Measurements from ENCODE around the gene HOXA2. TPM values are rescaled to one million over a fixed set of nuclear protein-coding genes. Genes with fewer than 3 reads are reported as not detected.

The HOXA2 gene
- total RNA-seq, 1 donor from 2014 or later: 1.1 TPM

DNA sequence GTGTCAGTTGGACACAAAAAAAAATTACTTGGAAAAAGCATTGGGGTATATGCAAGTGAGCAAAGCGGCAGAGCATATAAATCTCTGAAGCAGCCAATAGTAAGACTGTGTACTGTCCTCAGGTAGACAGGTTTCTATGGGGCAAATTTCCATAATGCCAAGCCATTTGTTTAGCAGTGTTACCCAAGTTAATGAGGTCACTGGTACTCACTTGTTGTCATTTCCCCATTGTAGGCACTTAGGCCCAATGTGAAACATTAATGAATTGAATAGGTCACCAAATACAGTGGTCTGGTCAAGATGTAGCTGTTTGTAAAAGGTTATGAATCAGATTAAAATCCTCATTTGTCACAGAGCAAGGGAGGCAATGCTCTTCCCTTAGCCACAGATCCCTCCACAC is 34.2 kb downstream of the HOXA2 start:
- TF ChIP-seq, protein P1, sequence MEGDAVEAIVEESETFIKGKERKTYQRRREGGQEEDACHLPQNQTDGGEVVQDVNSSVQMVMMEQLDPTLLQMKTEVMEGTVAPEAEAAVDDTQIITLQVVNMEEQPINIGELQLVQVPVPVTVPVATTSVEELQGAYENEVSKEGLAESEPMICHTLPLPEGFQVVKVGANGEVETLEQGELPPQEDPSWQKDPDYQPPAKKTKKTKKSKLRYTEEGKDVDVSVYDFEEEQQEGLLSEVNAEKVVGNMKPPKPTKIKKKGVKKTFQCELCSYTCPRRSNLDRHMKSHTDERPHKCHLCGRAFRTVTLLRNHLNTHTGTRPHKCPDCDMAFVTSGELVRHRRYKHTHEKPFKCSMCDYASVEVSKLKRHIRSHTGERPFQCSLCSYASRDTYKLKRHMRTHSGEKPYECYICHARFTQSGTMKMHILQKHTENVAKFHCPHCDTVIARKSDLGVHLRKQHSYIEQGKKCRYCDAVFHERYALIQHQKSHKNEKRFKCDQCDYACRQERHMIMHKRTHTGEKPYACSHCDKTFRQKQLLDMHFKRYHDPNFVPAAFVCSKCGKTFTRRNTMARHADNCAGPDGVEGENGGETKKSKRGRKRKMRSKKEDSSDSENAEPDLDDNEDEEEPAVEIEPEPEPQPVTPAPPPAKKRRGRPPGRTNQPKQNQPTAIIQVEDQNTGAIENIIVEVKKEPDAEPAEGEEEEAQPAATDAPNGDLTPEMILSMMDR (IDR thresholded peaks at IDR 0.05; ENCODE audit: unreplicated experiment): no peak
- Mint-ChIP-seq H3K27ac (ENCODE audit: unreplicated experiment) (no peak overlapping the region), H3K4me1 (ENCODE audit: unreplicated experiment) (no peaks in the 10 kb centered on the region), H3K9me3 (ENCODE audit: unreplicated experiment) (no peaks in the 10 kb centered on the region), H3K36me3 (ENCODE audit: low read depth, unreplicated experiment) (no peaks in the 10 kb centered on the region), H3K27me3 (ENCODE audit: unreplicated experiment) (no peaks in the 10 kb centered on the region), H3K4me3 (ENCODE audit: unreplicated experiment) (no peak overlapping the region)
- no peak for DNase-seq (ENCODE audit: low spot score)

DNA sequence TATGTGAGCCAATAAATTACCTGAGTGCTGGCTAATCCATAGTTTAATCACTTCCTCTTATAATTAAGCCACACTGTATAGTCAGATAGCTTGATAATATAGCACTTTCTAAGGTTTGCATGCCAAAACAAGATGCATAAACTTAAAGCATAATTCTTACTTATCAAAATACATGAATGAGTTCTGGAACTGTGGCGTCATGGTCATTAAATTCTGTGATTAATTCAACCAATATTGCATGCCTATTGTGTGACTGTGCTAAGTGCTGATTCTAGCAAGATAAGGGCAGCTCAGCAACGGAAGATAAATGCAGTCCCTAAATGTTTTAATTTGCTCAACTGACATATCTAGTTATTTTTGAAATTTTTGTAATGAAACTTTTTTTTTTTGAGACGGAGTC is 36.3 kb downstream of the HOXA2 start:
- DNase-seq (ENCODE audit: low spot score): no peak
- no peak overlapping the region for H3K4me3 Mint-ChIP-seq (ENCODE audit: unreplicated experiment)
- H3K27ac Mint-ChIP-seq (ENCODE audit: unreplicated experiment): no peak overlapping the region
- H3K9me3 Mint-ChIP-seq (ENCODE audit: unreplicated experiment): no peaks in the 10 kb centered on the region
- TF ChIP-seq, protein P1 (IDR thresholded peaks at IDR 0.05; ENCODE audit: unreplicated experiment): no peak
- H3K4me1 Mint-ChIP-seq (ENCODE audit: unreplicated experiment): no peaks in the 10 kb centered on the region
- no peaks in the 10 kb centered on the region for H3K27me3 Mint-ChIP-seq (ENCODE audit: unreplicated experiment)
- H3K36me3 Mint-ChIP-seq (ENCODE audit: low read depth, unreplicated experiment): no peaks in the 10 kb centered on the region

DNA sequence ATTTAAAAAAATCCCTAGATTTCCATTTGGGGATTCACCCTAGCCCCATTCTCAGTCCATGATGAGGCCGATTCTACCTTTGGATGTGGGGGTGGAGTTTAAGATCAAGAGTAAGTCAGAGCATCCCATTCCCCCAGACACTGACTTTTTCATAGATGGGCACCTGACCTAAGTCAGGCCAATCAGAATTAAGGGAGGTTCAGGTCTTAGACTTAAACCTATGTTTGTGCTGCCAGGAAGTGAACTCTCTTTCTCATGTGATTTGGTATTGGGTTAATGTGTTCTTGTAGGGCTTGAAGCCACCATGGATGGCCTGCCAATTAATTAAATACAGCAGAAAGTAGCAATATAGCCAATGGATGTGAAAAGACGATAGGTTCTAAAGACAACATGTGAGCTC is 36.8 kb downstream of the HOXA2 start:
- DNase-seq (ENCODE audit: low spot score): no peak
- Mint-ChIP-seq H3K36me3 (ENCODE audit: low read depth, unreplicated experiment) (no peaks in the 10 kb centered on the region), H3K27ac (ENCODE audit: unreplicated experiment) (no peak overlapping the region), H3K27me3 (ENCODE audit: unreplicated experiment) (no peaks in the 10 kb centered on the region), H3K9me3 (ENCODE audit: unreplicated experiment) (no peaks in the 10 kb centered on the region), H3K4me3 (ENCODE audit: unreplicated experiment) (no peak overlapping the region), H3K4me1 (ENCODE audit: unreplicated experiment) (no peaks in the 10 kb centered on the region)
- TF ChIP-seq, protein P1 (IDR thresholded peaks at IDR 0.05; ENCODE audit: unreplicated experiment): no peak

DNA sequence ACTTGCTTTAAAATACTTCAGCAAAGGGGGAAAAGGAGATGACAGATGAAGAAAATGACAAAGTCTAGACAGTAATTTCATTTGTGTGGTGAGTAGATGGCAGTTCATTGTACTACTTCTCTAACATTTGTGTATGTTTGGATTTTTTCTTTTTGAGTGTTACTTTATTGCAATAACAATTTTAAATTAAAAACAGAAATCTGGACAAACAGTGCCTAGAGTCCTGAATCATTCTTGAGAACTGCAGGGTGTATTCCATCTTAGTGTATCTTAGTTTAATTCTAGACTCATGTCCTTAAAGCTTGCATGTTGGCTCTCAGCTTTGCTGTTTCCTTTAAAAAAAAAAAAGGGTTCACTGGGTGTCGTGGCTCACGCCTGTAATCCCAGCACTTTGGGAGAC is 37.8 kb downstream of the HOXA2 start:
- H3K4me3 Mint-ChIP-seq (ENCODE audit: unreplicated experiment): no peak overlapping the region
- H3K36me3 Mint-ChIP-seq (ENCODE audit: low read depth, unreplicated experiment): no peaks in the 10 kb centered on the region
- H3K4me1 Mint-ChIP-seq (ENCODE audit: unreplicated experiment): no peaks in the 10 kb centered on the region
- no peak overlapping the region for H3K27ac Mint-ChIP-seq (ENCODE audit: unreplicated experiment)
- H3K9me3 Mint-ChIP-seq (ENCODE audit: unreplicated experiment): no peaks in the 10 kb centered on the region
- no peaks in the 10 kb centered on the region for H3K27me3 Mint-ChIP-seq (ENCODE audit: unreplicated experiment)
- no peak for DNase-seq (ENCODE audit: low spot score)
- TF ChIP-seq, protein P1 (IDR thresholded peaks at IDR 0.05; ENCODE audit: unreplicated experiment): no peak

DNA sequence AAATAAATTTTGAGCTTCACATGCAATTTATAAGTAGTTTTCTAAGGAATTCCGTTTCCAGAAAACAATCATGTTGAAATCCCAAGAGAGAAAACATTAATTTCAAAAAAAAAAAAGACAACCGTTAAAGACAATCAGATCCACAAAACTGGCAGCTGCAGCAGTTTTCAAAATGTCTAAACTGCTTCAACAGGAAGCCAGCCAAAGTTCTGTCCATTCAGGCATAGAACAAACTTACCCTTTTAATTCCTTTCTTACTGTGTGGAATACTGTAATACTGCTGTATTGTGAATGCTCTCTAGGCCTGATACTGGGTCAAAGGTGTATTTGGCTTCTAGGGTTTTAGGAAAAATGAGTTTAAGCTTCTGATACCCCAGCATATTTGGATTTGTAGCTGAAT is 38.3 kb downstream of the HOXA2 start:
- TF ChIP-seq, protein P1 (IDR thresholded peaks at IDR 0.05; ENCODE audit: unreplicated experiment): no peak
- Mint-ChIP-seq H3K27me3 (ENCODE audit: unreplicated experiment) (no peaks in the 10 kb centered on the region), H3K4me1 (ENCODE audit: unreplicated experiment) (no peaks in the 10 kb centered on the region), H3K9me3 (ENCODE audit: unreplicated experiment) (no peaks in the 10 kb centered on the region), H3K27ac (ENCODE audit: unreplicated experiment) (no peak overlapping the region), H3K36me3 (ENCODE audit: low read depth, unreplicated experiment) (no peaks in the 10 kb centered on the region), H3K4me3 (ENCODE audit: unreplicated experiment) (no peak overlapping the region)
- no peak for DNase-seq (ENCODE audit: low spot score)
